HG03095 (cell line): Measurements from ENCODE around the gene KMT2E.

ENCODE experiments used
- ATAC-seq: cut with Tn5 transposase; IDR thresholded peaks from one replicate; pipeline ENCODE4 v1.9.1; 2021; ENCODE audit warnings: moderate library complexity; ENCODE audit not compliant: unreplicated experiment

The KMT2E gene

DNA sequence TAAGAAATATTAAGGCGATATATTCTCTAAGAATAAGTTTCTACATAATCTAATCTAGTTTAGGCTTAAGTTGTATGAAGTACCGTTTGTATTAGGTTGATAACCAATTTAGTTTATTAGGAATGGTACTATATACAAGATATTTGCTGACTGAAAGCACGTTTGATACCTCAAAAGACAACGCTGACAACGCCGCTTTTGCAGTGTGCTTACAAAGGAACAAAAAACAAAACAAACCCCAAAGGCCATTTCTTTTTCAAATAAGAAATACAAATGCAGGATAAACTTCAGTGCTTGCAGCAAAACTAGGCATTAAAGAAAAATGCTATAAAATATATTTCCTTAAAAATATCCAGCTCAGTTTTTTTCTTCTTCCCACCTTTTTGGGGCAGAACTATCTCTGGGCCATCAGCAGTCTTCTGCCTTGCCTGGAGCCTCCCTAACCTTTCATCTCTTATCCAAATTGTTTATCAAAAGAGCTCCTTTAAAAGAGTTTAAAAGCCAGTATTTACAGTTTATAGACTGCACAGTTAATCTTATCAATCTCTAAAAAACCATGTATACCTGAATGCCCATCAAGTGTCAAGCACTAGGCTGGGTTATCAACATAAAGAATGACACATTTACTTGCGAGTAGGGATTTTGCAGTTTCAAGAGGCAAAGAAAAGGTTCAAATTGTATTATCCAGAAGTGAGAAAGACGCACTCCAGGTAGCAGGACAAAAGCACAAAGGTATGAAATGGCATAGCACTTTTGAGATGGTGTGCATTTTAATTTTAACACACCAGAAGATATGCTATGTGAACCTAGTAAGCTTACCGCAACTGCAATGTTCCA lies 4.1 kb upstream of the KMT2E start:
- no peak for ATAC-seq

DNA sequence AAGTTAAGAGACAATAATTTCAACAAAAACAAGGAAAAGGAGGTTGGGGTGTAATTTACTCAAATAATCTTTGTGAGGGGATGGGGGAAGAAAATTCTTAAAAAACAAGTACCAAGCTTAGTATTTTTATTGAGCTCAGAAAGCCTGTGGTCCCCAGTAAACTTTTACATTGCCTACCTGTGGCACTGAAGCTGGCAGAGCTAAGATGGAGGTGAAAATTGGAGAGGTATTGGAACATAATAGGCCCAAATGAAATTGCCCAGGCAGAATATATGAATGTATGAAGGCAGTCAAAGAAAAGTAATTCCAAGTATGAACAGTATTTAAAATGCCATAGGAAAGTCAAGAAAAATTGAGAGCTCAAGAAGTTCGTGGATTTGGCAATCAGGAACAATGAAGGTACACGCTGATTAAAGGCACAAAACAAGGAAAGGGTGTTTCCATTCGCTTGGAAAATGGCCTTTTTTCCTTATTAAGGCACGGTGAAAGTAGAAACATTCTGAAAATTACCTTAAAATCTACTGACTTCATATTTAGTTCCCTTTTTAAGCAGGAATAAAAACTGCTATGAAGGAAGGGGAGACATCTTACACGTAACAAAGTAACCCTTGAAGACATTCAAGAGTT lies 3.4 kb upstream of the KMT2E start:
- ATAC-seq = no peak

DNA sequence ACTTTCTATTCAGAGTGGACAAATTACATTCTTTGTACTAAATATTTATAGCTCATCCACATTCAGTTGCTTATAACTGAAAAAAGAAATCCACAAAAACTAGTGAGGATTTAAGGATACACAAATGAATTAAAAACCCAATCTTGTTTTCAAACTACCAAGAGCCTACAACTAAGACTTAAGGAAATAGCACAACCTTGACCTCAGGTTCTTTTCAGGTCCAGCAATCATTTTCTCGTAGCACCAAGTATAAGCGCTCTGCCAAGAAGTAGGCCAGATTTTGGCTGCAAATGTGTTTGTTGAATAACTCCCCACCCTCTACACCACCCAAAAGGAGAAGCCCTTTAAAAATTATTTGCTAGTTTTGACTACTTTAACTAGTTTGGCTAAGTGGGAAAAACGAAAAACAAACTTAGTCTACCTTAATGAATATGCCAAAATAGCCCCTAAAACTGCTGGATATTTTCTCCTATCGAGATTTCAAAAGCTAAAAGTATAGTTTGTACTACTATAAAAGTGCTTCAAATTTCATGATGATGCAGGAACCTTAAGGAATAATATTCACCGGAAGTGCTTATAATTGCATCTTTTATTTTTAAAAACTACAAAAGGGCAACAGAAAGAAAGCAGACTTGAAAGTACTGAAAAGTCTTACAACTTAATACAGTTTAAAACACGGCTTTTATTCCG lies 2.7 kb upstream of the KMT2E start:
- ATAC-seq = no peak

DNA sequence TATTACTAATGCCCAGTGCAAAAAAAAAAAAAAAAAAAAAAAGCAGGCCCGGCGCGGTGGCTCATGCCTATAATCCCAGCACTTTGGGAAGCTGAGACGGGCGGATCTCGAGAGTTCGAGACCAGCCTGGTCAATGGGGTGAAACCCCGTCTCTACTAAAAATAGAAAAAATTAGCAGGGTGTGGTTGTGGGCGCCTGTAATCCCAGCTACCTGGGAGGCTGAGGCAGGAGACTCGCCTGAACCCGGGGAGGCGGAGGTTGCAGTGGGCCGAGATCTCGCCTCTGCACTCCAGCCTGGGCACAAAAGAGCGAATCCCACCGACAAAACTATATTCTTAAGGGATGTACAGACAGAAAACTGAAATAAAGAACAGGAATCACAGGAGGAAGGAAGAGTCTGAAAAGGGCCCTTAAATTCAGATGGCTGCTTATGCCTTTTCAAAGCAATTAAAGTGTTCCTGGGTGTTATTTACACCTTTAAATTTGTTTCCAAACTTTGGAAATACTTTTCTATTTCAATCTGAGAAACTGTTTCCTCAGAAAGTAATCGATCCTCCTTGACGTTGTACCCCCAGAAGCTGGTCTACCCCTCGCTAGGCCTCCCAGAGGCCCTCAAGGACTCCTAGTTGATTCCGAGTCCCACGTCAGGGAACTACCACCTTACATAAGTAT lies 2.0 kb upstream of the KMT2E start:
- ATAC-seq = no peak

DNA sequence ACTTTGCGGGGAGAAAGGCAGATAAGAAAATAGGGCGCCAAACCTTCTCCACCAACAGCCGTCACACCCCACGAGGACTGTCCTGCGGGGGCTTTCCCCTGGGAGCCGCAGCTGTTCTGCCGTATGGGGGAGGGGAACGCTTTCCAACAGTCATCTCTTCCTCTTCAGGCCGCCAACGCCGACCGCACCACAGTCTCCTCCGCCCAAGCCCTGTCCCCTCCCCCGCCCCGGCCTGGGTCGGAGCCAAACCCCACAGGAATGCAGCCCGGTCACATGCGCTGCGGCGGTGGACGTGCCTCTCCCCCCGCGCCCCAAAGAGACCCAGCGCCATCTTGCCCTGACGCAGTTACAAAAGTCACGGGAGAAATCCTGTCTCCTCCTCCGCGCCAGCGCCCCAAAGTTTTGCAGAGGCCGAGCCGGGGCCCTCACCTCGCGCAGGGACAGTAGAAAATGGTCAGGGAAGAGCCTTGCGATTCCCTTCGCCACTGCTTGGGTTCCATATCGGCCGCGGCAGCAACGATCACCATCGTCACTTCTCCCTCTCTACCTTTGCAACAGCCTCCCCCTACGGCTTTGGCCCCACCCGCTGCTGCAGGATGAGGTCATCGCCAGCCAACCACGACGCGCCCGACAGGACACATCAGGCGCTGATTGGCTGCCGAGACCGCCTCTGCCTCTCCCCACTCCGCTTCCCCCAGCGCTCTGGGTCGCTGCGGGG lies 1.3 kb upstream of the KMT2E start:
- peak; percentile 67 for ATAC-seq

DNA sequence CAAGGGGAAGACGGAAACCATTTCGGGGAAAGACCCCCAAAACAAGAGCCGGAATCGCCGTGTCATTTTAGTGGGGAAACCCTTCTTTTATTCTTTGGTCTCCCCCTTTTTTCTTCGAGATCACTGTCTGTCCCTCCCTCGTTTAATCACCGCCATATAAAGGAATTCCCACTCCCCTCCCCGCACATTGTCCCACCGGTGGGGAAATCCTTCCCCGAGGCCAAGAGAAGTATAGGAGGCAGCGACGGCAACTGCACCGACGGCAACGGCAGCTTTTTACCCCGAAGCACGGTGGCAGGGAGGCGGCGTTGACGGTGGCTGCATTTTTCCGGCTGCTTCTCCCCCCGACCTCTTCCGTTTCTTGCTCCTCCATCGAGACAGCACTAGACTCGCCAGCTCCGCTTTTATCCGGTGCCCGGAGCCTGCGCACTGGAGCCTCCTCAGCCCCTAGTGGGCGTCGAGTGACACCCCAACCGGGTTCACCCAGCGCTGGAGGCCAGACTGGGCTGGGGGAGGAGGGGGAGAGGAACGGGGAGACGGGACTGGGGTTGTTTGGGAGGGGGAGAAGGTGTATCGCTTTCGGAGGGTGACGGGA lies 687 bp upstream of the KMT2E start:
- peak; percentile 33 for ATAC-seq

DNA sequence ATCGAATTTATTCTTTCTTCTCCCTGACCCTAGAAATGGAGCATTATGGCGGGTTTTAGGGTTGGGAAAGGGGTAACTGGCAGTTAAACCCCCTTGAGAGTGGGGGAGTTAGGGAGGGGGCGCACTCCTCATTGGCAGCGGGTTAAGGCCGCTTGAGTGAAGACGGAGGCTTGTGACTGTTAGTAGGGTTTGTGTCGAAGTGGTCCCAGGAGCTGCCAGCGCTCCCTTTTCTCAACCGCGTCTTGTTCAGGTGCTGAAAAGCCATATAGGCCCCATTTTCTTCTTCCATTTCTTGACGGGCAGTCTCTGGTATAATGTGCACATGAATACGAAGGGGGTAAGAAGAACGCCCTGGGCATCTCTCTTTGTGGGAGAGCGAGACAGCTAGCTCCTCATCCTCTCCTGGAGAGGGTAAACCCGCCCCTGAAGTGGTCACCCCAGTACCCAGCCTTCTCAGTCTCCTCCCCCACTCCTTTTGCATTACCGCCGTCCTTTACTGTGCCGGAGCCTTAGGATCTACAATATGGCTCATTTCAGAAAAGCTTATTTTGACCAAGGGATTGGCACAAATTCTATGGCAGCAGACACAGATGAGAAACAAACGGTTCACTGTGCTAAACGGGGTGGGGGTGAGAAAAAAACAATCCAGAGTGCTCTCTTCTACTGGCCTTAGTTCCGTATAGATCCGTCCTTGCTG lies 836 bp downstream of the KMT2E start:
- ATAC-seq = no peak

DNA sequence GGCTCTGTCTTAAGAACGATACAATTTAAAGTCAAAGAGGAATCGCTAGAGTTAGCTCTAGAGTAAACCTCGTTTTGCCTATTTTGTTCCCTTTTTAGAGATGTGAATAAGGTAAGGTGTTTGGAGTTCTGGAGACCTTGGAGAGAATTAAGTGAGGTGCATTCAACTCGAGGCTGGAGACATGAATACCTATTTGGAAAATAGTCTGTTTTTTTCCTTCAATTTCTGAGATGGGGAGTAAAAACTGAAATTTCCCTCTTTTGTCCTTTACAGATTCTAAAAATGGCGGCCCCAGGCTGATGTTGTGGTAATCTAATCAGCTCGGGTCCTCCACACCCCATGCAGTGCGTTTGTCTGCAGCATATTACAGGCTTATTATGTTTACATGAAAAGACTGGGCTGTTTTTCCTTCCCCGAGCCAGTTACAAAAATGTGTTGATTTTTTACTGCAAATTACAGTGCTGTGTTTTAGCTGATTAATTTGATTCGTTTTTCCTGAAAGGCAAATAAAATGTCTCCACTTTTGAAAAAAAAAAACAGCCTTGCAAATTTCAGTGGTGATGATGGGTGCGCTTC lies 1.5 kb downstream of the KMT2E start:
- ATAC-seq = no peak

DNA sequence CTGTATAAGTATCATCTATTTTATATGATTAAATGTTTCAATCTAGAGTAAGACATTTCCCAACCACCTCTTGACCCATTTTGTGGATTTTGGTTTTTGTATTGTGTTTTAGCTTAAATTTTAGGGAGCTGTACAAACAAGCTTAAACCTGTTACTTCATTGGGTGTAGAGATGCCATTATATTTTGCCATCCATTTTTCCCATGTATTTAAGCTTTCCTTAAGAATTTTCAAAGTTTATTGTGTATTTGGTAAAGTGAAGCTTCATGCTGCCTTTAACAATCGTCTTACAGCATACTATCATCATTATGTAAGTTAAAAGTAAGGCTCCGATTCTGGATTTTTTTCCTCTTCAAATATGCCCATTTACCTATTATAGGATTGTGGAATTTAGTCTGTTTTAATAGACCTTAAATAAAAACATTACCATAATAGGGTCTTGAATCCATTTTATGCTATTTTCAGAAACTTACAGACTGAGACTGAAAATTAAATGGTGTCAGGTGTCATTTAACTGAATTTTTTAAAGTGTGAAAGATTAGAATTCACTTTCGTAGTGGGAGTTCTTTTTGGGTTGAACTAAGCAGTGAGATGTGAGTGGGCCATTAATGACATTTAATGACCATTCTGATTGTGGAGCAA lies 2.2 kb downstream of the KMT2E start:
- no peak for ATAC-seq

DNA sequence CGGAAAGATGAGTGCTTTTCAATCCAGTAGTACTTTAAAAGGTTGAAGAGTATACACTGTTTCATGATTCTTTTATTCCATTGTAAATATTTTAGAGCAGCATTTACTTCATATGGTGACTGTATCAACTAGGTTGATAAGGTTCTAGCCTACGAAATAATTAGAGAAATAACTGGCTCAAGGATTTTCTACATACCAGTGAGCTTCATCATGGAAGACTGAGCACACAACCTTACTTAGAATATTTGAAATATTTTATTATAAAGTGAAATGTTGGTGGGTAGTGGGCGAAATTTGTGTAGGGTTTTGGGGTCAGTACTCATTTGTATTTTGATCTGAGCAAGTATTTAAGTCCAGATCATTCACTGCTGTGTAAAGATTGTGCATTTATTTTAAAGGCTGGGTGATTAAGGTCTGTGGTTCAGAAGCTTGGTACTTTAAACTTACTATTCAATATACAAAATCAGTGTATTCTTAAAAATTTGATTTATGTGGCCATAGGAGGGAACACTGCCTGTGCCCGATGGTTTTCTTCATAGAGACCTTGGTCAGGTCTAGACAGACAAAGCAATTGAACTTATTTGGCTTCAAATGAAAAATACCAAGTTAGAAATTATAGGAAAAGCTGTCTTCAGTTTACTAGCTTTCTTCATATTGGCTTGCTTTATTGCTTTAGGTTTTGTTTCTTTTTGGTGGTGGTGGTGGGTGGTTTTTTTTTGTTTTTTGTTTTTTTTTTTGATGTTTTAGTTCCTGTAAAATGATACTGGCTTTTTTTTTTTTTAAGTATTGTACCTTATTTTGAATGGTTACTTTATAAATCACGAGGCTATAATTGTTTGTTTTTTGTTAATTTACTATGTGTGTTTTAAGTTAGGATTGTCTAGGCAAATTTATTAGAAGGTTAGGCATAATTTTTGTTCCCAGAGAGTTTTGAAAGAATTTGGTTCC lies 3.0 kb downstream of the KMT2E start:
- ATAC-seq = no peak

DNA sequence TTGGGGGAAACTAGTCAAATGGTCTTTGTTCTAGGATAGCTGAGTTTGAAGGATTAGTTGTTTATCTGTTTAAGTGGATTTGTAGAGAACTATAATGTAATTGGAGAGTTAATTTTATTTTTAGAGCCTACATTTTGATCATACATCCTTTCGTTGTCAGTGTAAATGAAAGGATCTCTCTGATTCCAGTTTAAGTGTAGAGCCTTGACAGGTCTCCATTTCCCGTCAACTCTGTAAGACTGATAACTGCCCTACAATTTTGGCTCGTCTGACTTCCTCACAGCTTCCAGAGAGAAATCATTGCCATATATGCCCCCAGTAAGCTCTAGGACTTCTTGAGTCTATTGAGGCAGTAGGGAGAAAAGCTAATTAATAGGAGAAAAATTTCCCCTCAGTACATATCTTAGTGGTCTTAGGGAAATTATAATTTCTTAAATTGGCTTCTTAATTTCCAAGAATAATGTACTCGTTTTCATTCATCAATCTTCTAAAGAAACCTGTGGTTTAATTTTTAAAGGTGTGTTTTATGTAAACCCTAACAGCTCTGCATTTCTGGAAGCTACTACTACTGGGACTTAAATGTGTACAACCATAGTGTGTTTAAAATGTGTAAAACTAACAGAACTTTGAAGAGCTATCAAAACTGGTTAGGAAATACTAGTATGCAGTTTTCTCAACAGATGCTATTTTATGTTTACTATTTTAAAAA lies 3.8 kb downstream of the KMT2E start:
- no peak for ATAC-seq

DNA sequence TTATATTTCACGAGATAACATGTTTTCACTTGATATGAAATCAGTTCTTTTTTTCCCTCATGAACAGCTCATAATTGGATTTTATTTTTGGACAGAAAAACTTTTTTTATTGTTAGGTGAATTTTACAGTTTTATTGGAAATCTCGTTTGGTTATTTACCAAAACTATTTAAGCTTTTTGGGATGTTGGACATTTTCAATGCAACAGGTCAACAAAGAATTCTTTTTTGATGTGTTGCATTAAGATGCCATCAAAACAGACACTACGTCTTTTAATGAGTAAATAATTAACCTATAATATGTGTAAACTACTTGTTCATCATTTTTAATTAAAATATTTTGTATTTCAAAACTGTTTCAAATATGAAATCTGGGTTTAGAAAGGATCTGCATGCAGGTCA lies 5.3 kb downstream of the KMT2E start:
- no peak for ATAC-seq

DNA sequence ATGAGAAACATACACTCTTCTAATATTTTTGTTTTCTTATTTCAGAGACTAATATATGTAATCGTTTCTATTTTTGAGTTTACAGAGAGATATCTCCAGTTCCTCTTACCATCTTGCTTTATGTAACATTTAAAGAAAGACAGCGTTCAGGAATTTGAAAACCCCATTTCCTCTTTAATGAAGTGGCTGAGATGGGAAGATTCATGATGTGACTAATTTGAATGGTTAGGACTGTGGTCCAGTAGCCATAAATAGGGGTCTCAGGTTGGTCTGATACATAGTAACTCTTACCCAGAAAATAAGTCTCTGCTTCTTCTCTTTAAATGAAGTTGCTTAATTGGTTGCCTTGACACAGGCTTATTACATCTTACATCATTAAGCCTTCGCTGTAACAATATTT lies 6.9 kb downstream of the KMT2E start:
- ATAC-seq = no peak

DNA sequence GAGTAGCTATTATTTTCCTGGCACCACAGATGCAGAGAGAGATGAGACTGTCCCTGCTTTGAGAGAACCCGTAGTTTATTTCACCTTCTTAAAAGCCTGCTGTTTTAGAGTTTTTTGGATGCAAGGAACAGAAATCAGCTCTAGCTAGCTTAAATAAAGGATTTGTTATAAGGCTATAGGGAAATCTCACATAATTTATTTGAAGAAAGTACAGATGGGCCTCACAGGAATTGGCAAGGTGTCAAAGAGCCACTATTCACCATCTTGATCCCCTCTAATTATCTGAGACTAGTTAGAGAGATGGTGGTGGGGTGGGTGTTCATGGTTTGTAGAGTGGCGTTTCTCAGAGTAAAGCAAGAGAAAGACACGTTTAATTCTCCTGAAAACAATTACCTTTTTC lies 7.3 kb downstream of the KMT2E start:
- no peak for ATAC-seq

DNA sequence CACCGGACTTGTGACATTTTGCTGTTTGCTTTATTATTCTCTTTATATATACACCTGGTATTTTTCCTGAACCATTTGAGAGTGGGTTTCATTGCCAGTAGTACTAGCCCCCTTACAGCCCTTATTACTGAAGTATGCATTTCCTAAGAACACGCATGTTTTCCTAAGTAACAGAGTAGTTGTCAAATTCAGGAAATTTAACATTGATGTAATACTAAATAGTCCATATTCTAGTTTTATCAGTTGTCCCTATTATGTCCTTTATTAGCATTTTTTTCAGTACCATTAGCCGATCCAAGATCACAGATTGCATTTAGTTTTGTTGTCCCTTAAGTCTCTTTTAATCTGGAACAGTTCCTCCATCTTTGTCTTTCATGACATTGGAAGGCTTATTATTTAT lies 8.0 kb downstream of the KMT2E start:
- ATAC-seq = no peak

DNA sequence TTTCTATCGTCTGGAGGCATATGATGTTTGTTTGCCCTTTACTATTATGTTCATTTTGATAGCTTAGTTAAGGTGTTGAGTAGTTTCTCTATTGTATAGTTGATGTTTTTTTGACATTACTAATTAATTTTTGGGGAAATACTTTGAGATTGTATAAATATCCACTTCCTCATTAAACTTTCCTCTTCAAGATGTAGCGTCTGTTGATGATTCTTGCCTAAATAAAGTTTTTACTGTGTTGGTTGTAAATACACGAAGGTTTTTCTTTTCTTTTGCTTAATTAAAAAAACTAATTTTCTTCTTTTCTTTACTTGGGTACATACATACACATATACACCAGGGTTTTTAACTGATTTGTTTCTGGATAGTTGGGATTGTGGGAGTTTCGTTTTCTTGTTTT lies 8.5 kb downstream of the KMT2E start:
- ATAC-seq = no peak

DNA sequence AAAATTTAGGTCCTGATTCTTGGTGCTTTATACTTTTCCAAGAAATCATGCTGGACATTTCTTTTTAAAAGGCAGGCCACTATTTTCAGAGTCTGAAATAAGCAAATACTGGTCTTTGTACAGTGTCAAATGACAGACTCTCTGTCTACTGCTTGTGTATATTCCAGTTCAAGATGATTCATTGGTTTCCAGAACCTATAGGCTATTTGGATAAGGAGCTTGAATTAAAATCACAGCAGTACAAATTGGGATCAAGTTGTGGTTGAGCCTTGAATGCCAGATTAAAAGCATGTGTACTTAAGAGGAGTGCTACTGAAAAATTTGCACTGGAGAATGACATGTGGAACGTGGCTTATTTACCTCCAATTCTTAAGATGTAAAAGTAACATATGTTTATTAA lies 10.7 kb downstream of the KMT2E start:
- no peak for ATAC-seq
